GM12873 (cell line): Measurements from ENCODE around the gene PRKAG2.

Experiments
- TF ChIP-seq, protein P1 (sequence below): IDR thresholded peaks from 2 replicates; pipeline ENCODE4 v1.5.1; 2012; ENCODE audit warnings: low read depth, mild to moderate bottlenecking, moderate library complexity, low read length, control low read depth; ENCODE audit not compliant: insufficient read depth; ENCODE audit errors: missing control alignments

PRKAG2 gene

DNA sequence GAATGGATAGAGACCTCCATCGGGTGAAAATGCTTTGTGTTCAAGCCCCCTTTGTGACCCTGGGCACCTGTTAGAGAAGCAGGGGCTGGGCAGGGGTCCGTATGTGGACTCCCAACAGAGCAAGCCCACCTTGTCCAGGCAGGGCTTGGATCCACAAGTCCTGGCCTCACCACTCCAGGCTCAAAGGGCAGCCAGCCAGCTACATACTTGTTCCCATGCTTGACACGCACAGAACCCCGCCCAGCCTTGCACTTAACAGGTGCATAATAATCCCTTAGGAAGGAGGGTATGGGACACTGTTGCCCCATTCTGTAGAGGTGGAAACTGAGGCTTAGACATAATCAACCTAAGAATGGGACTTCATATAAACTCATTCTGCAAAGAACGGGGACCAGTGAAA, 160.6 kb downstream of the PRKAG2 start:
- TF ChIP-seq, protein P1, sequence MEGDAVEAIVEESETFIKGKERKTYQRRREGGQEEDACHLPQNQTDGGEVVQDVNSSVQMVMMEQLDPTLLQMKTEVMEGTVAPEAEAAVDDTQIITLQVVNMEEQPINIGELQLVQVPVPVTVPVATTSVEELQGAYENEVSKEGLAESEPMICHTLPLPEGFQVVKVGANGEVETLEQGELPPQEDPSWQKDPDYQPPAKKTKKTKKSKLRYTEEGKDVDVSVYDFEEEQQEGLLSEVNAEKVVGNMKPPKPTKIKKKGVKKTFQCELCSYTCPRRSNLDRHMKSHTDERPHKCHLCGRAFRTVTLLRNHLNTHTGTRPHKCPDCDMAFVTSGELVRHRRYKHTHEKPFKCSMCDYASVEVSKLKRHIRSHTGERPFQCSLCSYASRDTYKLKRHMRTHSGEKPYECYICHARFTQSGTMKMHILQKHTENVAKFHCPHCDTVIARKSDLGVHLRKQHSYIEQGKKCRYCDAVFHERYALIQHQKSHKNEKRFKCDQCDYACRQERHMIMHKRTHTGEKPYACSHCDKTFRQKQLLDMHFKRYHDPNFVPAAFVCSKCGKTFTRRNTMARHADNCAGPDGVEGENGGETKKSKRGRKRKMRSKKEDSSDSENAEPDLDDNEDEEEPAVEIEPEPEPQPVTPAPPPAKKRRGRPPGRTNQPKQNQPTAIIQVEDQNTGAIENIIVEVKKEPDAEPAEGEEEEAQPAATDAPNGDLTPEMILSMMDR = no peak

DNA sequence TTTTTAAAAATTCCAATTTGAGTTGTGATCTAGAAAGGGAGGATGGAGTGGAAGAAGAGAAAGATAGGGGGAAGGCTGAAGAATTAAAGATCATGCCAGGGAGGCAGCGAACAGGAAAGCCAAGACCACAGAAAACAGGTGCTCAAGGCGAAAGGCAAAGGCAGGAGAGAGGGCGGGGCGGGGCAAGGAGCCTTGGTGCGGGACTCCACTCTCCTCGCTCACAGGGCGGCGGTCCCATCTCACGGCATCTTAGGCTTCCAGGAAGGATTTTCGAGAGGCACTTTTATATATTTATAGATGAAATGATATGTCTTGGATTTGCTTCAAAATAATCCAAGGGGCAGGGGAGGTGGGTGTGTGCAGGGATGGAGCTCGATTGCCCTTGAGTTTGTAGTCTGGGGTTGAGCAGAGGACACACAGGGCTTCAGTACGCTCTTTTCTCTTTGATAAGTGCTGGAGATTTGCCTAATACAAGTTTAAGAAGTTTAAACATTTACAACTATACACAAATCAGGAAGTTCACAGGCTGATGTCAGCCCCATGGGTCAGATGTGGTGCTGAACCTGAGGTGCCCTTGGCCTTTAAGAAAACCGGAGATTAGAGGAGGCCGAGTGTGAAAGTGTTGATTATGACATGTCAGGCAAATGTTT, 161.1 kb downstream of the PRKAG2 start:
- TF ChIP-seq, protein P1 = no peak

DNA sequence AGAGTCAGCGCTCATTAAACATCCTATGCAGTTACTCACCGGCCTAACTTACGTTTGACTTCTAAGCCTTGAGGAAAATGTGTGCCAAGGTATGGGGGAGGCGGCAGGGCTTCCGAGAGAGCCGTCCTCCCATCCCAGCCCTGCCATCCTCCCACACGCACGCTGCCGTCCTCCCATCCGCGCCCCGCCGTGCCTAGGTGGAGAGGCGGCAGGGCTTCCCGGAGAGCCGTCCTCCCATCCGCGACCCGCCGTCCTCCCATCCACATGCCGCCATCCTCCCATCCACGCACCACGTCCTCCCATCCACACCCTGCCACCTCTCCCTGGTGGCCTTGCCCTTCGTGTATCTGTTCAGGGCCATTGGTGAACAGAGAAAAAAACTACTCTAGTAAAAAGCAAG, 162.7 kb downstream of the PRKAG2 start:
- TF ChIP-seq, protein P1 = no peak

DNA sequence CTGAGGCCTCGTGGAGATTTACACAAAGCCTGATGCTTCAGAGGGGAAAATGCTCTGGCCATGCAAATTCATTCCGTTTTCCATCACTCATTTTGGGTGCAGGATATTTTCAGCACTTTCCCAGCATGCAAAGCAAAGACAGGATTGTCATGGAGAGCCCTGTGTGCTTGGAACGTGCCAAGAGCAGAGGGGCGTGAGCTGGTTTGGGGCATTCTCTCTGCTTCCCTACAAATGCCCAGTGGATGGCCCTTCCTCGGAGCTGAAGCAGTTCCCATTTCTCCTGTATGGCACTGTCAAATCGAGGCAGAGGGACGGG, 164.1 kb downstream of the PRKAG2 start:
- TF ChIP-seq, protein P1 = no peak

DNA sequence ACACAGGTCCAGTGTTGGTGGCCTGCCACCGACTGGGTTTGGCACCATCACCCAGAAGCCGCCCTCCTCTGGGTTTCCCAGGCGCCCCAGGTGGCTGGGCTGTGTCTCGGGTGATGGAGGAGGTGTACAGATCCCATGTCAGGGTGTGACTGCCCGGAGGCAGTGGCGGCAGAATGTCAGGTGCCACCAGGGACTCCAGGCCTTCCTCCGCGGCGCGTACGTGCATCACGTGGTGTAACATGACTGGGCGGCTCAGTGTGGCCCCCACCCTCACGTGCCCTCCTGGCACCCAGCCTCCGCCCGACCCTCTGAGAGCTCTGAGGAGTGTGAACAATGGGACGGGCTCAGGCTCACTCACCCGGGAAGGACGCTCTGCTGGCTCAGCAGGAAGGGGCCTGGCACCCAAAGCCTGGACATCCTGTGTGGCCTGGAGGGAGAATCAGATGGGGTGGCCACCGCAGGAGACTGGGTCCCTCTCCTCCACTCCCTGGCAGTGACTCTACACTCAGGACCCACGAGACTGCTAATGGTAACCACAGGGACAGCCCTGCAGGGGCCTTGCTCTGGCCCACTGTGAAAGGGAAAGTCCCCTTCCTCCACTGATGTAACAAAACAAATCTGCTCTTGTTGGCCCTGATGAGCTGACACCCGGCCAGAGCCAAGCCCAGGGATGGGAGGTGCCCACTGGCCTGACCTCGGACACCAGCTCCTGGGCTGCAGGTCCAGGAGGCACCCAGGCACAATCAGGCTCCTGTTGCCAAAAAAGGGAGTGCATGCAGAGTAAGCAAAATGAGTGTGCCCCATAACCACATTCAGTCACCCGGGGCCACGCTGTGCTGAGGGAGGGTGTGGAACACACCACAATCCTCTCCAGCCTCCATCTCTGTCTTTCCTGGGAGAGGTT, 164.8 kb downstream of the PRKAG2 start:
- TF ChIP-seq, protein P1 = no peak

DNA sequence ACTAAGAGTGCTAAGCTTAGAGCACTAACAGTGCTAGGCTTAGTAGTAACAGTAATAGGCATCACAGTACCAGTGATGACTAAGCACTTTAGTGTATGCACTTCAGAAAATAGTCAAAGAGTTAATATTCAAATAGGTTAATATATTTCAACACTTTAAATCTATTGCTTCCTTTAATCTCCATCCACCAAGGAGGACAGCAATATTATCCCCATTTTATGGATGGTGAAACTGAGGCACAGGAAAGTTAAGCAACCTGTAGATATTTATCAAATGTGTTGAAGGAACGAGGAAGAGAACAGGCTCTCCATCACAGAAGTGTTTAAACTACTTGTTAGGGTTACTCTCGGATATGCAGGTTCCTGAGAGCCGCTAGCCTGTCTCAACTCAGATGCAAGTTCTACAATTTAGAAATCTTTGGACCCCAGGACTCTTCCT, 165.5 kb downstream of the PRKAG2 start:
- TF ChIP-seq, protein P1 = no peak

DNA sequence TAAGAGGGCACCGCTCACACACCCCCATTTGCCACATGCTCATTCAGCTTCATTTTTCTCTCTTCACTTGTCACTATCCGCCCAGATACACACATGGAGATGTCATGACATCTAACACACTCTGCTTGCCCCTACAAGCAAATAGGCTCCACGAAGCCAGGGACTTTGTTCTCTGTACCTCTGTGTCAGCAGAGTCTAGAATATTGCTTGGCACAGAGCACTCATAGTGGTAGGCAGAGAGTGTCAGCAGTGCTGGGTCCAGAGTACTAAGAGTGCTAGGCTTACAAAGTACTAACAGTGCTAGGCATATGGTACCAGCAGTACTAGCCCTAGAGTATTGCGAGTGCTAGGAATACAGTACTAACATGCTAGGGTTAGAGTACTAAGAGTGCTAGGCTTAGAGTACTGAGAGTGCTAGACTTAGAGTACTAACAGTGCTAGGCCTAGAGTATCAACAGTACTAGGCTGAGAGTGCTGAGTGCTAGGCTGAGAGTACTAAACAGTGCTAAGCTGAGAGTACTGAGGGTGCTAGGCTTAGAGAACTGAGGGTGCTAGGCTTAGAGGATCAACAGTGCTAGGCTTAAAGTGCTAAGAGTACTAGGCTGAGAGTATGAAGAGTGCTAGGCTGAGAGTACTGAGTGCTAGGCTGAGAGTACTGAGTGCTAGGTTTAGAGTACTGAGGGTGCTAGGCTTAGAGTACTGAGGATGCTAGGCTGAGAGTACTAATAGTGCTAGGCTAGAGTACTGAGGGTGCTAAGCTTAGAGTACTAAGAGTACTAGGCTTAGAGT, 166.1 kb downstream of the PRKAG2 start:
- TF ChIP-seq, protein P1 = no peak
